ENCODE data around the gene COL27A1. TPM values are rescaled to one million over a fixed set of nuclear protein-coding genes. Genes with fewer than 3 reads are reported as not detected.
"Not testable (repeated sequence)": the region's sequence is repeated elsewhere in the genome, so short reads cannot be mapped to it uniquely, and the experiment has no call there.

The COL27A1 gene
- total RNA-seq, 1 donor from 2014 or later, result 1.3 TPM

DNA sequence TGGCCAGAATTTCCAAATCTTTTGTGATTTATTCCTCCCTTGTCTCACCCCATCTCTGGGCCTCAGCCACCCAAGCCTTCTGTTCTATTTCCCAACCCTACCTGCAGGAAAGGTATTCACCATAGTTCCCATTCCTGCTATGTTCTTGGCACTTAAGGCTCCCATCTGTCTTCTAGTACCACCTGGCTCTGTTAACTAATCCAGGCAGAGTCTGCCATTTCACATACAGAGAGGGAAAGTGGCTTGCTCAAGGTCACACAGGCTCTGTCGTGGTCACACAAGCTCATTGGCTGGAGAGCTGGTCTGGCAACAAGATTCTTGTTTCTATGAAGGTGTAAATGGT lies 35.2 kb downstream of the COL27A1 start:
- Histone ChIP-seq H3K27me3 (ENCODE audit: control insufficient read depth, insufficient read depth, low read length) (no peaks in the 10 kb centered on the region), H3K4me3 (ENCODE audit: low read depth, low read length) (no peak overlapping the region), H3K36me3 (ENCODE audit: control insufficient read depth, insufficient read depth, low read length) (peaks cover 9% of the 10 kb centered on the region)
- no peak for FAIRE-seq
- DNase-seq (ENCODE audit: low read depth), result no peak
- TF ChIP-seq, protein P1, sequence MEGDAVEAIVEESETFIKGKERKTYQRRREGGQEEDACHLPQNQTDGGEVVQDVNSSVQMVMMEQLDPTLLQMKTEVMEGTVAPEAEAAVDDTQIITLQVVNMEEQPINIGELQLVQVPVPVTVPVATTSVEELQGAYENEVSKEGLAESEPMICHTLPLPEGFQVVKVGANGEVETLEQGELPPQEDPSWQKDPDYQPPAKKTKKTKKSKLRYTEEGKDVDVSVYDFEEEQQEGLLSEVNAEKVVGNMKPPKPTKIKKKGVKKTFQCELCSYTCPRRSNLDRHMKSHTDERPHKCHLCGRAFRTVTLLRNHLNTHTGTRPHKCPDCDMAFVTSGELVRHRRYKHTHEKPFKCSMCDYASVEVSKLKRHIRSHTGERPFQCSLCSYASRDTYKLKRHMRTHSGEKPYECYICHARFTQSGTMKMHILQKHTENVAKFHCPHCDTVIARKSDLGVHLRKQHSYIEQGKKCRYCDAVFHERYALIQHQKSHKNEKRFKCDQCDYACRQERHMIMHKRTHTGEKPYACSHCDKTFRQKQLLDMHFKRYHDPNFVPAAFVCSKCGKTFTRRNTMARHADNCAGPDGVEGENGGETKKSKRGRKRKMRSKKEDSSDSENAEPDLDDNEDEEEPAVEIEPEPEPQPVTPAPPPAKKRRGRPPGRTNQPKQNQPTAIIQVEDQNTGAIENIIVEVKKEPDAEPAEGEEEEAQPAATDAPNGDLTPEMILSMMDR (IDR thresholded peaks at IDR 0.05; ENCODE audit: insufficient read depth, low read length, severe bottlenecking), result no peak

DNA sequence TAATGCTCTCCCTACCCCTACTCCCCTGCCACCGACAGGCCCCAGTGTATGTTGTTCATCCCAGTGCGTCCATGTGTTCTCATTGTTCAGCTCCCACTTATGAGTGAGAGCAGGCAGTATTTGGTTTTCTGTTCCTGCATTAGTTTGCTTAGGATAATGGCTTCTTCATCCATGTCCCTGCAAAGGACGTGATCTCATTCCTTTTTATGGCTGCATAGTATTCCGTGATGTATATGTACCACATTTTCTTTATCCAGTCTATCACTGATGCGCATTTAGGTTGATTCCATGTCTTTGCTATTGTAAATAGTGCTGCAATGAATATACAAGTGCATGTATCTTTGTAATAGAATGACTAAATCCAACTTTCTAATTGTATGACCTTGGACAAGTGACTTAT lies 36.1 kb downstream of the COL27A1 start:
- not testable (repeated sequence) for H3K27me3 ChIP-seq (ENCODE audit: control insufficient read depth, insufficient read depth, low read length); DNase-seq (ENCODE audit: low read depth); H3K36me3 ChIP-seq (ENCODE audit: control insufficient read depth, insufficient read depth, low read length); FAIRE-seq; H3K4me3 ChIP-seq (ENCODE audit: low read depth, low read length)

DNA sequence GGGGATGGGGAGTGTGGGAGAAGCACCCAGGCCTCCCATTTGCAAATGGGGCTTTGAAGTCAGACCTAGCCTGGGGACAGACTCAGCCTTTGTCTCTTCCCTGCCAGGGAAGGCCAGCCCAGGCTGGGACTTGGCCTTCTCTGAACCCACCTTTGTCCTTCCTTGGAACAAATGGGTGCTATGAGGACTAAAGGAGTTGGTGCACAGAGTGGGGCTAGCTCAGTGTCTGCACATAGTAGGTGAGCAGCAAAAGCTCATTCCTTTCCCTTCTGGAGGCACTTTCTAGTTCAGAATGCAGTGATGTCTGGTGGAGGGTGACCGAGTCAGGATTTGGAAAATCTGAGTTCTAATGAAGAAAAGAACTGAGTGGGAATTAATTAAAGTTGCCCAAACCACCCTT lies 37.2 kb downstream of the COL27A1 start:
- DNase-seq (ENCODE audit: low read depth) (no peak), FAIRE-seq (no peak)
- Histone ChIP-seq H3K4me3 (ENCODE audit: low read depth, low read length) (no peak overlapping the region), H3K36me3 (ENCODE audit: control insufficient read depth, insufficient read depth, low read length) (peaks cover 5% of the 10 kb centered on the region), H3K27me3 (ENCODE audit: control insufficient read depth, insufficient read depth, low read length) (no peaks in the 10 kb centered on the region)
- TF ChIP-seq, protein P1 (IDR thresholded peaks at IDR 0.05; ENCODE audit: insufficient read depth, low read length, severe bottlenecking), result no peak

DNA sequence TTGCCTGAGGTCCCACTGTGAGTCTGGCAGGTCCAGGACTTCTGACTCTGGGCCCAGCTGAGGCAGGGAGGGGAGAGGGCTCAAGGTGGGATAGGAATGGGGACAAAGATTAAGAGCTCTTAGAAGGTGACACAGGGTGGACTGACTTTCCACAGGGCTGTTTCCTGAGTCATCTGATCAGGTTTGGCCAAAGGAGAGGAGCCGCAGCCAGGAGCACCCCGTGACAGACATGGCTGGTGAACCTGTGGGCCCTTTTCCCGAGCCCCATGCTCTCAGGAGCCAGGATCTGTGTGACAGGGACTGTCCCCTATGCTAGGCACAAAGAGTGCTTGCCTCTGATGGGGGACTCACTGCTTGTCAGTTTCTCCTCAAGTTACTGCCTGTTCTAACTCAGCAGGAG lies 37.8 kb downstream of the COL27A1 start:
- no peak for FAIRE-seq
- Histone ChIP-seq H3K27me3 (ENCODE audit: control insufficient read depth, insufficient read depth, low read length) (no peaks in the 10 kb centered on the region), H3K36me3 (ENCODE audit: control insufficient read depth, insufficient read depth, low read length) (peaks cover 5% of the 10 kb centered on the region), H3K4me3 (ENCODE audit: low read depth, low read length) (no peak overlapping the region)
- TF ChIP-seq, protein P1 (IDR thresholded peaks at IDR 0.05; ENCODE audit: insufficient read depth, low read length, severe bottlenecking), result no peak
- no peak for DNase-seq (ENCODE audit: low read depth)

DNA sequence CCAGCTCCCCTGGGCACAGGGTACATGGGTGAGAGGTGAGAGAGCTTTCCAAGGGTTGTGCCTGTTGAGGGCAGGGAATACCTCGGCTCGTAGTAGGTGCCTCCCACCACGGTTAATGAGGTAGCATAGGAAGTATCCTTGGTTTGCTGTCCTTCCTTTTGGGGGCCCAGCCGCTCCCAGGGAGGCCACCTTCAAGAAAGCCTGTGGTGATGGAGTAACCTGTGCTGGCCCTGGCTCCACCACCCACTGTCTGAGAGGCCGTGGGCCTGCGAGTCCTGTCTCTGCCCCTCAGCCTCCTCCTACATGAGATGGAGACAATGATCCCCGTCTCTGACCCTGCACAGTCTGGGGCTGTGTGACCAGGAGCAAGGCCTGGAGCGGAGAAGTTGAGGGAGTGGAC lies 40.8 kb downstream of the COL27A1 start:
- Histone ChIP-seq H3K27me3 (ENCODE audit: control insufficient read depth, insufficient read depth, low read length) (no peaks in the 10 kb centered on the region), H3K36me3 (ENCODE audit: control insufficient read depth, insufficient read depth, low read length) (peaks cover 5% of the 10 kb centered on the region)
- no peak for FAIRE-seq

GRCh38 chr9:114196979-114197622 lies 41.8 kb downstream of the COL27A1 start:
- Histone ChIP-seq H3K36me3 (ENCODE audit: control insufficient read depth, insufficient read depth, low read length) (peaks cover 4% of the 10 kb centered on the region), H3K27me3 (ENCODE audit: control insufficient read depth, insufficient read depth, low read length) (no peaks in the 10 kb centered on the region), H3K4me3 (ENCODE audit: low read depth, low read length) (no peak overlapping the region)
- TF ChIP-seq, protein P1 (IDR thresholded peaks at IDR 0.05; ENCODE audit: insufficient read depth, low read length, severe bottlenecking), result no peak
- DNase-seq (ENCODE audit: low read depth), result no peak
- peak; percentile 68 for FAIRE-seq

More for the DNA sequence above, 40.8 kb downstream of the COL27A1 start:
- H3K4me3 ChIP-seq (ENCODE audit: low read depth, low read length), result no peak overlapping the region
- no peak for DNase-seq (ENCODE audit: low read depth)
- TF ChIP-seq, protein P1 (IDR thresholded peaks at IDR 0.05; ENCODE audit: insufficient read depth, low read length, severe bottlenecking), result no peak
